Skeletal muscle satellite cell (primary cell): ENCODE data around the gene ASB10.

Source experiments
- H3K27me3 ChIP-seq: 2 replicates; pipeline ENCODE4 v1.7.0; 2013; ENCODE audit warnings: low read length; ENCODE audit not compliant: control insufficient read depth, insufficient read depth
- H3K36me3 ChIP-seq: 2 replicates; pipeline ENCODE4 v1.7.0; 2013; ENCODE audit warnings: mild to moderate bottlenecking, control low read depth, low read length; ENCODE audit not compliant: insufficient read depth
- H3K4me1 ChIP-seq: 2 replicates; pipeline ENCODE4 v1.7.0; 2013; ENCODE audit warnings: low read length; ENCODE audit not compliant: control insufficient read depth, insufficient read depth
- H3K4me2 ChIP-seq: 2 replicates; pipeline ENCODE4 v1.7.0; 2013; ENCODE audit warnings: mild to moderate bottlenecking, low read length
- H3K4me3 ChIP-seq: 2 replicates; pipeline ENCODE4 v1.7.0; 2013; ENCODE audit warnings: low read length
- H3K9ac ChIP-seq: 2 replicates; pipeline ENCODE4 v1.7.0; 2013; ENCODE audit warnings: mild to moderate bottlenecking, low read depth, low read length, moderate library complexity
- H3K9me3 ChIP-seq: replicated peaks from 2 replicates; pipeline ENCODE4 v1.7.0; 2013; ENCODE audit warnings: mild to moderate bottlenecking, control low read depth, low read length

Gene ASB10

GRCh38 chr7:151208253-151208862 lies 21.3 kb upstream of the ASB10 start:
- Histone ChIP-seq H3K36me3 (peaks cover 6% of the 10 kb centered on the region), H3K4me2 (no peak overlapping the region), H3K4me3 (no peak overlapping the region), H3K9ac (no peak overlapping the region), H3K9me3 (no peaks in the 10 kb centered on the region), H3K4me1 (no peaks in the 10 kb centered on the region), H3K27me3 (peaks cover 46% of the 10 kb centered on the region)

GRCh38 chr7:151207804-151208203 lies 20.8 kb upstream of the ASB10 start:
- Histone ChIP-seq H3K4me1 (no peaks in the 10 kb centered on the region), H3K4me2 (no peak overlapping the region), H3K9ac (no peak overlapping the region), H3K27me3 (peaks cover 51% of the 10 kb centered on the region), H3K36me3 (peaks cover under 1% of the 10 kb centered on the region), H3K4me3 (no peak overlapping the region), H3K9me3 (no peaks in the 10 kb centered on the region)

- H3K4me2 ChIP-seq = no peak overlapping the region
- peaks cover 56% of the 10 kb centered on the region for H3K27me3 ChIP-seq
- H3K4me1 ChIP-seq = no peaks in the 10 kb centered on the region
- H3K9me3 ChIP-seq = no peaks in the 10 kb centered on the region
- no peak overlapping the region for H3K4me3 ChIP-seq
- H3K9ac ChIP-seq = no peak overlapping the region
- H3K36me3 ChIP-seq = no peaks in the 10 kb centered on the region
Measured at GRCh38 chr7:151207315-151207714, 20.3 kb upstream of the ASB10 start.

GRCh38 chr7:151206914-151207313 lies 19.9 kb upstream of the ASB10 start:
- no peaks in the 10 kb centered on the region for H3K4me1 ChIP-seq
- no peaks in the 10 kb centered on the region for H3K9me3 ChIP-seq
- H3K4me2 ChIP-seq = no peak overlapping the region
- H3K4me3 ChIP-seq = no peak overlapping the region
- H3K36me3 ChIP-seq = no peaks in the 10 kb centered on the region
- H3K9ac ChIP-seq = no peak overlapping the region
- peaks cover 60% of the 10 kb centered on the region for H3K27me3 ChIP-seq

GRCh38 chr7:151205730-151206129 lies 18.7 kb upstream of the ASB10 start:
- Histone ChIP-seq H3K27me3 (peaks cover 72% of the 10 kb centered on the region), H3K4me3 (no peak overlapping the region), H3K4me1 (no peaks in the 10 kb centered on the region), H3K4me2 (no peak overlapping the region), H3K36me3 (no peaks in the 10 kb centered on the region), H3K9me3 (no peaks in the 10 kb centered on the region), H3K9ac (no peak overlapping the region)

- Histone ChIP-seq H3K9me3 (no peaks in the 10 kb centered on the region), H3K36me3 (no peaks in the 10 kb centered on the region), H3K9ac (no peak overlapping the region), H3K27me3 (peaks cover 84% of the 10 kb centered on the region), H3K4me2 (no peak overlapping the region), H3K4me3 (no peak overlapping the region), H3K4me1 (no peaks in the 10 kb centered on the region)
Measured at GRCh38 chr7:151204383-151205032, 17.5 kb upstream of the ASB10 start.

- Histone ChIP-seq H3K9me3 (no peaks in the 10 kb centered on the region), H3K4me2 (no peak overlapping the region), H3K27me3 (peaks cover 91% of the 10 kb centered on the region), H3K4me1 (no peaks in the 10 kb centered on the region), H3K4me3 (no peak overlapping the region), H3K9ac (no peak overlapping the region), H3K36me3 (no peaks in the 10 kb centered on the region)
Measured at GRCh38 chr7:151202836-151203235, 15.8 kb upstream of the ASB10 start.

- H3K9ac ChIP-seq = no peak overlapping the region
- H3K36me3 ChIP-seq = no peaks in the 10 kb centered on the region
- no peak overlapping the region for H3K4me3 ChIP-seq
- peaks cover 92% of the 10 kb centered on the region for H3K27me3 ChIP-seq
- no peak overlapping the region for H3K4me2 ChIP-seq
- no peaks in the 10 kb centered on the region for H3K4me1 ChIP-seq
- H3K9me3 ChIP-seq = no peaks in the 10 kb centered on the region
Measured at GRCh38 chr7:151201751-151202150, 14.7 kb upstream of the ASB10 start.

- no peak overlapping the region for H3K9ac ChIP-seq
- peaks cover 95% of the 10 kb centered on the region for H3K27me3 ChIP-seq
- H3K9me3 ChIP-seq = no peaks in the 10 kb centered on the region
Measured at GRCh38 chr7:151201344-151201743, 14.3 kb upstream of the ASB10 start.

GRCh38 chr7:151198945-151199848 lies 12.1 kb upstream of the ASB10 start:
- no peaks in the 10 kb centered on the region for H3K9me3 ChIP-seq
- H3K9ac ChIP-seq = no peak overlapping the region
- peaks cover 96% of the 10 kb centered on the region for H3K27me3 ChIP-seq
- H3K4me2 ChIP-seq = no peak overlapping the region
- H3K4me3 ChIP-seq = no peak overlapping the region
- H3K4me1 ChIP-seq = no peaks in the 10 kb centered on the region
- no peaks in the 10 kb centered on the region for H3K36me3 ChIP-seq

More at GRCh38 chr7:151201344-151201743, 14.3 kb upstream of the ASB10 start:
- Histone ChIP-seq H3K4me3 (no peak overlapping the region), H3K4me1 (no peaks in the 10 kb centered on the region), H3K36me3 (no peaks in the 10 kb centered on the region), H3K4me2 (no peak overlapping the region)

GRCh38 chr7:151197932-151198331 lies 10.9 kb upstream of the ASB10 start:
- Histone ChIP-seq H3K9ac (no peak overlapping the region), H3K4me2 (no peak overlapping the region), H3K27me3 (peaks cover 96% of the 10 kb centered on the region), H3K36me3 (no peaks in the 10 kb centered on the region), H3K4me3 (no peak overlapping the region), H3K4me1 (no peaks in the 10 kb centered on the region), H3K9me3 (no peaks in the 10 kb centered on the region)
